H9 (cell line): ENCODE results near the gene P2RX6. TPM values are rescaled to one million over a fixed set of nuclear protein-coding genes. Genes with fewer than 3 reads are reported as not detected.

Experiments
- DNase-seq: peaks from one replicate; pipeline ENCODE4 v3.0.0-alpha.2; 2017
- H2AFZ ChIP-seq: one replicate; pipeline ENCODE4 v1.6.1; 2013; ENCODE audit warnings: mild to moderate bottlenecking, low read length, control low read depth, moderate library complexity
- H2AK5ac ChIP-seq: 2 replicates; pipeline ENCODE4 v1.6.1; 2013; ENCODE audit warnings: low read length, control low read depth, mixed read lengths; ENCODE audit not compliant: insufficient read length
- H2BK120ac ChIP-seq: one replicate; pipeline ENCODE4 v1.6.1; 2013; ENCODE audit warnings: low read depth, mild to moderate bottlenecking, low read length, control low read depth, inconsistent platforms; ENCODE audit not compliant: poor library complexity, severe bottlenecking
- H2BK12ac ChIP-seq: 2 replicates; pipeline ENCODE4 v1.6.1; 2013; ENCODE audit warnings: low read length, control low read depth, mixed read lengths, low read depth; ENCODE audit not compliant: insufficient read length
- H2BK15ac ChIP-seq: 2 replicates; pipeline ENCODE4 v1.6.1; 2013; ENCODE audit warnings: low read depth, low read length, control low read depth
- H2BK20ac ChIP-seq: one replicate; pipeline ENCODE4 v1.6.1; 2013; ENCODE audit warnings: low read depth, mild to moderate bottlenecking, low read length, control low read depth, inconsistent platforms; ENCODE audit not compliant: poor library complexity, severe bottlenecking
- H2BK5ac ChIP-seq: 2 replicates; pipeline ENCODE4 v1.6.1; 2013; ENCODE audit warnings: low read length, control low read depth, mixed read lengths; ENCODE audit not compliant: insufficient read length
- H3K14ac ChIP-seq: 2 replicates; pipeline ENCODE4 v1.6.1; 2013; ENCODE audit warnings: low read length, control low read depth; ENCODE audit not compliant: insufficient read depth
- H3K18ac ChIP-seq: 2 replicates; pipeline ENCODE4 v1.6.1; 2013; ENCODE audit warnings: low read depth, mild to moderate bottlenecking, mixed read lengths, low read length, control low read depth; ENCODE audit not compliant: insufficient read length
- H3K23ac ChIP-seq: 2 replicates; pipeline ENCODE4 v1.6.1; 2013; ENCODE audit warnings: low read length, control low read depth, mixed read lengths, low read depth; ENCODE audit not compliant: insufficient read length
- H3K23me2 ChIP-seq: 2 replicates; pipeline ENCODE4 v1.6.1; 2013; ENCODE audit warnings: low read depth, mild to moderate bottlenecking, mixed read lengths, low read length, control low read depth; ENCODE audit not compliant: insufficient read length, poor library complexity, severe bottlenecking
- H3K27ac ChIP-seq: 2 replicates; pipeline ENCODE4 v1.5.1; 2013; ENCODE audit warnings: low read length, control low read depth, mixed read lengths, low read depth; ENCODE audit not compliant: insufficient read length
- H3K27me3 ChIP-seq: 2 replicates; pipeline ENCODE4 v1.6.1; 2013; ENCODE audit warnings: low read length, control low read depth, inconsistent platforms; ENCODE audit not compliant: insufficient read depth
- H3K4ac ChIP-seq: 2 replicates; pipeline ENCODE4 v1.6.1; 2013; ENCODE audit warnings: low read depth, mild to moderate bottlenecking, control low read depth, inconsistent platforms, low read length, moderate library complexity
- H3K4me1 ChIP-seq: 2 replicates; pipeline ENCODE4 v1.6.1; 2013; ENCODE audit warnings: low read length, control low read depth, inconsistent platforms; ENCODE audit not compliant: insufficient read depth
- H3K4me2 ChIP-seq: 2 replicates; pipeline ENCODE4 v1.6.1; 2013; ENCODE audit warnings: low read length, control low read depth, mixed read lengths; ENCODE audit not compliant: insufficient read length, insufficient read depth
- H3K56ac ChIP-seq: 2 replicates; pipeline ENCODE4 v1.6.1; 2013; ENCODE audit warnings: low read depth, mild to moderate bottlenecking, mixed read lengths, low read length, control low read depth; ENCODE audit not compliant: insufficient read length
- H3K79me1 ChIP-seq: 2 replicates; pipeline ENCODE4 v1.6.1; 2013; ENCODE audit warnings: low read depth, mild to moderate bottlenecking, moderate library complexity, low read length, control low read depth, inconsistent platforms; ENCODE audit not compliant: insufficient read depth, poor library complexity, severe bottlenecking
- H3K79me2 ChIP-seq: 2 replicates; pipeline ENCODE4 v1.6.1; 2013; ENCODE audit warnings: low read length, control low read depth, inconsistent platforms; ENCODE audit not compliant: insufficient read depth
- H3K9ac ChIP-seq: 2 replicates; pipeline ENCODE4 v1.6.1; 2013; ENCODE audit warnings: low read length, control low read depth, mixed read lengths; ENCODE audit not compliant: insufficient read length; ENCODE audit errors: extremely low read depth
- H3K9me3 ChIP-seq: one replicate; pipeline ENCODE4 v1.6.1; 2013; ENCODE audit warnings: low read depth, low read length, inconsistent platforms; ENCODE audit not compliant: control insufficient read depth
- H3T11ph ChIP-seq: one replicate; pipeline ENCODE4 v1.6.1; 2013; ENCODE audit warnings: mild to moderate bottlenecking, low read length, control low read depth, inconsistent platforms
- H4K20me1 ChIP-seq: one replicate; pipeline ENCODE4 v1.6.1; 2013; ENCODE audit not compliant: control insufficient read depth, insufficient read length, insufficient read depth
- H4K5ac ChIP-seq: 2 replicates; pipeline ENCODE4 v1.6.1; 2013; ENCODE audit warnings: low read depth, mild to moderate bottlenecking, mixed read lengths, low read length, control low read depth; ENCODE audit not compliant: insufficient read length
- H4K8ac ChIP-seq: replicated peaks from 2 replicates; pipeline ENCODE4 v1.6.1; 2013; ENCODE audit warnings: low read length, control low read depth, mixed read lengths, low read depth; ENCODE audit not compliant: insufficient read length
- H4K91ac ChIP-seq: 2 replicates; pipeline ENCODE4 v1.6.1; 2013; ENCODE audit warnings: low read depth, mild to moderate bottlenecking, moderate library complexity, mixed read lengths, low read length, control low read depth; ENCODE audit not compliant: insufficient read length
- H3K27ac Mint-ChIP-seq, 3 experiments: 2 replicates in 2 of 3; 3 replicates in 1 of 3; pipeline ENCODE4 v1.8.0; 2020 to 2021; ENCODE audit warnings: mixed read lengths in 3 of 3, mild to moderate bottlenecking in 1 of 3, moderate library complexity in 1 of 3
- H3K27me3 Mint-ChIP-seq: 2 replicates; pipeline ENCODE4 v1.8.0; 2021; ENCODE audit warnings: low read depth, mild to moderate bottlenecking, moderate library complexity, mixed read lengths
- H3K36me3 Mint-ChIP-seq, 3 experiments: 2 replicates in 2 of 3; 3 replicates in 1 of 3; pipeline ENCODE4 v1.8.0; 2020 to 2021; ENCODE audit warnings: low read depth in 3 of 3, mixed read lengths in 3 of 3; ENCODE audit not compliant: insufficient read depth in 1 of 3
- H3K4me1 Mint-ChIP-seq, 2 experiments: 2 replicates each; pipeline ENCODE4 v1.8.0; 2020; ENCODE audit warnings: mixed read lengths in 2 of 2
- H3K4me3 Mint-ChIP-seq, 2 experiments: 2 replicates in 1 of 2; 3 replicates in 1 of 2; pipeline ENCODE4 v1.8.0; 2020 to 2021; ENCODE audit warnings: mild to moderate bottlenecking in 2 of 2, mixed read lengths in 2 of 2, moderate library complexity in 1 of 2
- H3K9me3 Mint-ChIP-seq, 2 experiments: 2 replicates in 1 of 2; 3 replicates in 1 of 2; pipeline ENCODE4 v1.8.0; 2020; ENCODE audit warnings: mild to moderate bottlenecking in 2 of 2, mixed read lengths in 2 of 2, moderate library complexity in 1 of 2
- CTCF ChIP-seq: fragments of 200-600 bp; sonication (generic); conservative IDR thresholded peaks from 3 replicates; pipeline ENCODE4 v1.8.0; 2021; ENCODE audit warnings: antibody characterized with exemption, mild to moderate bottlenecking
- WGBS: extraction: QIAGEN DNeasy Blood & Tissue Kit; methylation state at CpG from one replicate; pipeline ENCODE4 v1.1.7; 2013; ENCODE audit warnings: missing lambda C conversion rate, low lambda C conversion rate, mixed read lengths; ENCODE audit not compliant: insufficient read length; ENCODE audit errors: extremely low coverage; 5-methylcytosine and 5-hydroxymethylcytosine counted together
- total RNA-seq: library from RNA; stranded (reverse); gene quantifications from 2 replicates; pipeline ENCODE4 v1.2.1, GENCODE V29; 2021

The P2RX6 gene
- total RNA-seq, 1 experiment from 2014 or later = not detected

- no peak overlapping the region for H3K27ac Mint-ChIP-seq
- H3K4ac ChIP-seq = no peak overlapping the region
Observed at GRCh38 chr22:21052715-21053459, 37.9 kb downstream of the P2RX6 start.

More at GRCh38 chr22:21052715-21053459, 37.9 kb downstream of the P2RX6 start:
- H3K79me2 ChIP-seq = no peaks in the 10 kb centered on the region
- no peak overlapping the region for H2AFZ ChIP-seq
- no peak overlapping the region for H2BK5ac ChIP-seq
- no peaks in the 10 kb centered on the region for H3K36me3 Mint-ChIP-seq
- no peak overlapping the region for H3K23ac ChIP-seq
- no peaks in the 10 kb centered on the region for H3K27me3 ChIP-seq
- no peak overlapping the region for H3K27ac ChIP-seq
- no peak for DNase-seq
- no peak overlapping the region for H2BK15ac ChIP-seq
- H4K20me1 ChIP-seq = no peaks in the 10 kb centered on the region
- no peak for TF ChIP-seq CTCF
- H3K56ac ChIP-seq = no peak overlapping the region
- no peak overlapping the region for H3K4me3 Mint-ChIP-seq
- no peaks in the 10 kb centered on the region; a peak in 1 of 5 replicates for H3K9me3 Mint-ChIP-seq
- no CpG with 5 or more reads among the region's 8 CpGs for WGBS
- H3K14ac ChIP-seq = no peak overlapping the region
- no peak overlapping the region for H2BK12ac ChIP-seq
- H4K8ac ChIP-seq = no peak overlapping the region
- H3K27me3 Mint-ChIP-seq = peaks cover 7% of the 10 kb centered on the region
- H4K91ac ChIP-seq = no peak overlapping the region
- no peak overlapping the region for H4K5ac ChIP-seq
- H3K79me1 ChIP-seq = no peaks in the 10 kb centered on the region
- H3K4me2 ChIP-seq = no peak overlapping the region
- H2AK5ac ChIP-seq = no peak overlapping the region
- no peaks in the 10 kb centered on the region for H3K23me2 ChIP-seq
- no peak overlapping the region for H3K18ac ChIP-seq
- H3K4me1 ChIP-seq = peaks cover 5% of the 10 kb centered on the region; the same call in 1 of the 2 replicates
- no peak overlapping the region for H3T11ph ChIP-seq
- no peaks in the 10 kb centered on the region for H3K9me3 ChIP-seq
- H3K4me1 Mint-ChIP-seq = peaks cover 26 to 38% of the 10 kb centered on the region in 2 experiments
- H3K9ac ChIP-seq = no peak overlapping the region
- no peak overlapping the region for H2BK20ac ChIP-seq
- no peak overlapping the region for H2BK120ac ChIP-seq
